B cell (primary cell): ENCODE data around the gene PPP1R7. TPM values are rescaled to one million over a fixed set of nuclear protein-coding genes. Genes with fewer than 3 reads are reported as not detected.

Source experiments
- ATAC-seq: fragments of 200-7000 bp; cut with Tn5 transposase; one replicate; pipeline ENCODE4 v1.10.0; 2021; ENCODE audit warnings: low read depth, mild to moderate bottlenecking, moderate number of reproducible peaks, moderate library complexity
- CTCF ChIA-PET: fragments of 350-600 bp; sonication (Branson Sonifier 250); formaldehyde crosslinking; loops from one replicate; lab custom pipeline; 2021; ENCODE audit warnings: antibody characterized with exemption, inconsistent platforms; lab: Charles Lee
- POLR2A ChIA-PET: fragments of 350-600 bp; sonication (Branson Sonifier 250); formaldehyde crosslinking; loops from one replicate; lab custom pipeline; 2021; ENCODE audit warnings: antibody characterized with exemption; lab: Charles Lee
- DNase-seq: peaks from one replicate; pipeline ENCODE4 v3.0.0; 2013
- H2AFZ ChIP-seq: 2 replicates; pipeline ENCODE4 v1.6.1; 2012; ENCODE audit warnings: mild to moderate bottlenecking, low read depth, low read length; ENCODE audit not compliant: insufficient read depth, poor library complexity, severe bottlenecking
- H3K27ac ChIP-seq, 2 donors: 1 replicate in 1 of 2; 2 replicates in 1 of 2; pipeline ENCODE4 v1.5.1; 2012 to 2013; ENCODE audit warnings: low read length in 2 of 2, mild to moderate bottlenecking in 2 of 2, moderate library complexity in 1 of 2
- H3K27me3 ChIP-seq, 4 experiments: fragments of 200-600 bp in 1 of 4; sonication (generic) in 1 of 4; replicated peaks in 1 of 4; 1 replicate in 2 of 4; 2 replicates in 2 of 4; pipeline versions ENCODE4 v1.6.1 to v1.7.0; 2013 to 2016; ENCODE audit warnings: low read length in 3 of 4, mild to moderate bottlenecking in 2 of 4, mixed read lengths in 1 of 4, moderate library complexity in 1 of 4; ENCODE audit not compliant: insufficient read depth in 4 of 4, control insufficient read depth in 3 of 4; ENCODE audit errors: control extremely low read depth in 1 of 4
- H3K36me3 ChIP-seq, 2 experiments: replicated peaks in 1 of 2; 1 replicate in 1 of 2; 2 replicates in 1 of 2; pipeline versions ENCODE4 v1.6.1 to v1.7.1; 2013; ENCODE audit warnings: low read length in 1 of 2; ENCODE audit not compliant: insufficient read depth in 2 of 2, control insufficient read depth in 1 of 2; ENCODE audit errors: control extremely low read depth in 1 of 2, extremely low read depth in 1 of 2
- H3K4me1 ChIP-seq, 2 donors: fragments of 200-600 bp in 1 of 2; sonication (generic) in 1 of 2; 1 replicate in 1 of 2; 2 replicates in 1 of 2; pipeline versions ENCODE4 v1.5.1 to v1.6.1; 2013 to 2017; ENCODE audit warnings: low read length in 2 of 2; ENCODE audit not compliant: control insufficient read depth in 2 of 2, insufficient read depth in 2 of 2
- H3K4me2 ChIP-seq: replicated peaks from 2 replicates; pipeline ENCODE3; 2012; ENCODE audit warnings: mild to moderate bottlenecking, low read depth, low read length; ENCODE audit not compliant: poor library complexity, severe bottlenecking
- H3K4me3 ChIP-seq, 5 experiments: fragments of 200-600 bp in 1 of 5; sonication (generic) in 1 of 5; 1 replicate in 3 of 5; 2 replicates in 2 of 5; pipeline versions ENCODE4 v1.5.1 to v1.7.0; 2011 to 2016; ENCODE audit warnings: low read length in 4 of 5, mild to moderate bottlenecking in 4 of 5, low read depth in 2 of 5, control low read depth in 1 of 5, moderate library complexity in 1 of 5; ENCODE audit not compliant: insufficient read depth in 1 of 5; ENCODE audit errors: control extremely low read depth in 1 of 5, extremely low read depth in 1 of 5
- H3K79me2 ChIP-seq: fragments of 200-600 bp; sonication (generic); one replicate; pipeline ENCODE4 v1.6.0; 2016; ENCODE audit warnings: low read length; ENCODE audit not compliant: control insufficient read depth, insufficient read depth
- H3K9ac ChIP-seq: fragments of 200-600 bp; sonication (generic); 2 replicates; pipeline ENCODE4 v1.6.1; 2017; ENCODE audit warnings: mild to moderate bottlenecking, low read length, moderate library complexity
- H3K9me3 ChIP-seq, 3 donors: one replicate each; pipeline versions ENCODE4 v1.6.1 to v1.7.1; 2013; ENCODE audit warnings: low read length in 2 of 3; ENCODE audit not compliant: control insufficient read depth in 2 of 3, insufficient read depth in 1 of 3; ENCODE audit errors: control extremely low read depth in 1 of 3
- H4K20me1 ChIP-seq: 2 replicates; pipeline ENCODE4 v1.6.0; 2012; ENCODE audit warnings: mild to moderate bottlenecking, low read length; ENCODE audit not compliant: insufficient read depth, control insufficient read depth, poor library complexity, severe bottlenecking
- H3K27ac Mint-ChIP-seq: one replicate; pipeline ENCODE4 v1.8.0; 2021; ENCODE audit warnings: mixed read lengths
- H3K27me3 Mint-ChIP-seq: one replicate; pipeline ENCODE4 v1.8.0; 2021; ENCODE audit warnings: mixed read lengths
- H3K4me1 Mint-ChIP-seq: one replicate; pipeline ENCODE4 v1.8.0; 2021; ENCODE audit warnings: mixed read lengths
- H3K4me3 Mint-ChIP-seq: one replicate; pipeline ENCODE4 v1.8.0; 2021; ENCODE audit warnings: mixed read lengths
- H3K9me3 Mint-ChIP-seq: one replicate; pipeline ENCODE4 v1.8.0; 2022; ENCODE audit warnings: mixed read lengths; ENCODE audit not compliant: insufficient read depth
- CTCF ChIP-seq: fragments of 200-600 bp; IDR thresholded peaks from one replicate; pipeline ENCODE4 v1.8.0; 2022; ENCODE audit warnings: antibody characterized with exemption, mild to moderate bottlenecking
- EZH2 ChIP-seq: IDR thresholded peaks from 2 replicates; pipeline ENCODE4 v1.6.1; 2012; ENCODE audit warnings: borderline replicate concordance, low read depth, mild to moderate bottlenecking, moderate library complexity, low read length; ENCODE audit not compliant: insufficient read depth, poor library complexity, severe bottlenecking
- WGBS: methylation state at CpG from one replicate; pipeline ENCODE4 v1.1.5; 2013; ENCODE audit warnings: missing lambda C conversion rate; ENCODE audit not compliant: insufficient coverage; 5-methylcytosine and 5-hydroxymethylcytosine counted together
- intact Hi-C: fragments of 100-400 bp; cut with micrococcal nuclease; formaldehyde crosslinking; loops from one replicate; pipeline ENCODE4 v1.10.0; 2022
- polyA plus RNA-seq: library from polyadenylated mRNA; depleted of rRNA; stranded (reverse); fragments of >200 nt; gene quantifications from 2 replicates; pipeline ENCODE4 v1.2.3, GENCODE V29; 2012
- total RNA-seq, 2 donors: library from RNA; stranded (reverse); fragments of 120-200 nt in 1 of 2; gene quantifications; 1 replicate in 1 of 2; 2 replicates in 1 of 2; pipeline versions ENCODE4 v1.2.3 to v1.2.4, GENCODE V29; 2013 to 2022

Gene PPP1R7
- total and polyA plus RNA-seq, 2 donors (not counting 1 experiment from before 2014, with no cell fraction given), result 37.7 to 50.9 TPM

GRCh38 chr2:241229563-241230401, 79.5 kb downstream of the PPP1R7 start:
- CTCF ChIA-PET, result no interaction called here
- intact Hi-C loops, result no loop called here
- no peak overlapping the region for H3K9ac ChIP-seq

More at GRCh38 chr2:241229563-241230401, 79.5 kb downstream of the PPP1R7 start:
- Histone ChIP-seq H3K4me1 (no peaks in the 10 kb centered on the region), H3K4me3 (no peak overlapping the region), H3K36me3 (peaks cover 2 to 57% of the 10 kb centered on the region in 2 experiments), H3K27me3 (no peaks in the 10 kb centered on the region), H2AFZ (no peak overlapping the region), H3K79me2 (no peaks in the 10 kb centered on the region), H4K20me1 (no peaks in the 10 kb centered on the region), H3K9me3 (no peaks in the 10 kb centered on the region), H3K27ac (no peak overlapping the region), H3K4me2 (no peak overlapping the region)
- WGBS, result 97% methylated on average over 27 of the region's 29 CpGs
- ATAC-seq (no peak), DNase-seq (no peak)
- no peak overlapping the region for H3K4me3 Mint-ChIP-seq
- no peaks in the 10 kb centered on the region for H3K9me3 Mint-ChIP-seq
- no peaks in the 10 kb centered on the region for H3K27me3 Mint-ChIP-seq
- no peaks in the 10 kb centered on the region for H3K4me1 Mint-ChIP-seq
- no peak overlapping the region for H3K27ac Mint-ChIP-seq
- TF ChIP-seq EZH2, result no peak
- no peak for TF ChIP-seq CTCF
- POLR2A ChIA-PET, result no interaction called here
